A673 (cell line): ENCODE data around the gene MSI2.

Experiments
- CTCF ChIP-seq: fragments of 300-800, 200-600 bp; sonication (generic); conservative IDR thresholded peaks from 2 replicates; pipeline ENCODE4 v1.5.1; 2017; ENCODE audit warnings: low read depth, mild to moderate bottlenecking, antibody characterized with exemption, low read length, moderate library complexity, mixed read lengths
- EZH2 ChIP-seq: fragments of 200-600 bp; sonication (generic); IDR thresholded peaks from 2 replicates; pipeline ENCODE4 v1.6.1; 2017; ENCODE audit warnings: borderline replicate concordance, low read depth, mild to moderate bottlenecking, mixed read lengths, antibody characterized with exemption, low read length; ENCODE audit not compliant: poor library complexity, severe bottlenecking

- TF ChIP-seq CTCF: no peak
- TF ChIP-seq EZH2: no peak
Measured at GRCh38 chr17:57608369-57609124, 352.2 kb downstream of the MSI2 start.
